HEK293 (cell line): ENCODE data around the gene GDF9.
"Not testable (repeated sequence)": the region's sequence is repeated elsewhere in the genome, so short reads cannot be mapped to it uniquely, and the experiment has no call there.

Experiments
- CTCF ChIP-seq: fragments of 450-650 bp; formaldehyde crosslinking; IDR thresholded peaks from 2 replicates; pipeline ENCODE4 v1.5.1; 2016; ENCODE audit warnings: missing biosample characterization, missing genetic modification characterization
- ZBTB10 ChIP-seq: fragments of 450-650 bp; formaldehyde crosslinking; IDR thresholded peaks from 2 replicates; pipeline ENCODE4 v1.5.1; 2016; ENCODE audit warnings: missing biosample characterization, missing genetic modification characterization
- ZBTB7A ChIP-seq: fragments of 450-650 bp; formaldehyde crosslinking; IDR thresholded peaks from 2 replicates; pipeline ENCODE4 v1.5.1; 2016; ENCODE audit warnings: low read depth, missing biosample characterization, missing genetic modification characterization
- ZFP3 ChIP-seq: fragments of 450-650 bp; formaldehyde crosslinking; IDR thresholded peaks from 2 replicates; pipeline ENCODE4 v1.5.1; 2016; ENCODE audit warnings: low read depth, missing biosample characterization, missing genetic modification characterization
- ZNF266 ChIP-seq: fragments of 450-650 bp; formaldehyde crosslinking; IDR thresholded peaks from 2 replicates; pipeline ENCODE4 v1.5.1; 2016; ENCODE audit warnings: missing biosample characterization, missing genetic modification characterization, low read depth

- not testable (repeated sequence) for TF ChIP-seq ZFP3 (tag by site-specific recombination); ZBTB7A; CTCF; ZNF266 (tag by site-specific recombination); ZBTB10 (tag by site-specific recombination)
Observed at GRCh38 chr5:132854992-132855391, 11.3 kb downstream of the GDF9 start.
